IMR-90 (cell line): ENCODE data around the gene SLC2A3. TPM values are rescaled to one million over a fixed set of nuclear protein-coding genes. Genes with fewer than 3 reads are reported as not detected.

Experiments used
- ATAC-seq: fragments of 200-7000 bp; cut with Tn5 transposase; 2 replicates; pipeline ENCODE4 v1.9.1; 2020; ENCODE audit warnings: low read depth, mild to moderate bottlenecking, moderate library complexity
- BruUV-seq: library from RNA; stranded (reverse); fragments of 400-500 nt; replicated peaks from 2 replicates; lab custom pipeline; 2021; lab: Mats Ljungman, UMichigan
- CTCF ChIA-PET: fragments of 300-600 bp; formaldehyde crosslinking; extraction: SDS; loops from one replicate; lab custom pipeline; 2021; ENCODE audit warnings: antibody characterized with exemption; lab: Yijun Ruan, JAX
- POLR2A ChIA-PET: fragments of 300-600 bp; sonication (Branson Sonifier 250); formaldehyde crosslinking; loops from one replicate; lab custom pipeline; 2022; ENCODE audit warnings: antibody characterized with exemption; ENCODE audit not compliant: unreplicated experiment; lab: Charles Lee
- DNase-seq: peaks from one replicate; pipeline ENCODE4 v3.0.0; 2013
- H2AFZ ChIP-seq: replicated peaks from 2 replicates; pipeline ENCODE3; 2013; ENCODE audit warnings: low read length, mild to moderate bottlenecking; ENCODE audit not compliant: poor library complexity
- H2AK5ac ChIP-seq: 2 replicates; pipeline ENCODE4 v1.6.1; 2013; ENCODE audit warnings: low read depth, low read length, inconsistent platforms
- H2AK9ac ChIP-seq: replicated peaks from 2 replicates; pipeline ENCODE3; 2013; ENCODE audit warnings: mild to moderate bottlenecking, low read depth, low read length, moderate library complexity; ENCODE audit not compliant: poor library complexity
- H2BK120ac ChIP-seq: 2 replicates; pipeline ENCODE4 v1.6.1; 2013; ENCODE audit warnings: low read depth, low read length, inconsistent platforms
- H2BK15ac ChIP-seq: 3 replicates; pipeline ENCODE4 v1.6.1; 2013; ENCODE audit warnings: low read depth, low read length, inconsistent platforms
- H2BK20ac ChIP-seq: 2 replicates; pipeline ENCODE4 v1.6.1; 2013; ENCODE audit warnings: low read depth, mild to moderate bottlenecking, inconsistent platforms, low read length, moderate library complexity
- H2BK5ac ChIP-seq: 2 replicates; pipeline ENCODE4 v1.6.1; 2013; ENCODE audit warnings: mild to moderate bottlenecking, low read depth, low read length, inconsistent platforms; ENCODE audit not compliant: poor library complexity, severe bottlenecking
- H3K14ac ChIP-seq: replicated peaks from 2 replicates; pipeline ENCODE4 v1.6.1; 2013; ENCODE audit warnings: low read depth, low read length, inconsistent platforms
- H3K18ac ChIP-seq: 2 replicates; pipeline ENCODE4 v1.6.1; 2013; ENCODE audit warnings: low read depth, low read length, control low read depth
- H3K23ac ChIP-seq: 2 replicates; pipeline ENCODE4 v1.6.1; 2013; ENCODE audit warnings: low read depth, low read length, inconsistent platforms
- H3K27ac ChIP-seq: 2 replicates; pipeline ENCODE4 v1.5.1; 2013; ENCODE audit warnings: mild to moderate bottlenecking, control low read depth, low read length; ENCODE audit not compliant: insufficient read depth
- H3K27me3 ChIP-seq: 2 replicates; pipeline ENCODE4 v1.6.1; 2013; ENCODE audit warnings: low read length; ENCODE audit not compliant: control insufficient read depth, insufficient read depth
- H3K36me3 ChIP-seq: 2 replicates; pipeline ENCODE4 v1.6.1; 2013; ENCODE audit warnings: low read length, mixed read lengths; ENCODE audit not compliant: control insufficient read depth, insufficient read depth
- H3K4ac ChIP-seq: 2 replicates; pipeline ENCODE4 v1.6.1; 2013; ENCODE audit warnings: low read depth, low read length, inconsistent platforms
- H3K4me1 ChIP-seq: 2 replicates; pipeline ENCODE4 v1.6.1; 2013; ENCODE audit warnings: low read length, mixed read lengths; ENCODE audit not compliant: control insufficient read depth, insufficient read depth
- H3K4me2 ChIP-seq: 2 replicates; pipeline ENCODE4 v1.6.1; 2013; ENCODE audit warnings: low read depth, mild to moderate bottlenecking, control low read depth, low read length, moderate library complexity
- H3K4me3 ChIP-seq: 2 replicates; pipeline ENCODE4 v1.5.1; 2013; ENCODE audit warnings: low read depth, mild to moderate bottlenecking, control low read depth, low read length, moderate library complexity; ENCODE audit not compliant: insufficient read depth
- H3K56ac ChIP-seq: 2 replicates; pipeline ENCODE4 v1.6.1; 2013; ENCODE audit warnings: low read length, inconsistent platforms; ENCODE audit not compliant: insufficient read depth; ENCODE audit errors: extremely low read depth
- H3K79me1 ChIP-seq, 2 experiments: 2 replicates each; pipeline ENCODE4 v1.6.1; 2013; ENCODE audit warnings: low read length in 2 of 2, inconsistent platforms in 1 of 2, low read depth in 1 of 2
- H3K9ac ChIP-seq: 2 replicates; pipeline ENCODE4 v1.6.1; 2013; ENCODE audit warnings: low read depth, low read length, control low read depth
- H3K9me1 ChIP-seq: 2 replicates; pipeline ENCODE4 v1.6.1; 2013; ENCODE audit warnings: low read length, inconsistent platforms; ENCODE audit not compliant: insufficient read depth
- H3K9me3 ChIP-seq: 2 replicates; pipeline ENCODE4 v1.6.1; 2013; ENCODE audit warnings: low read length; ENCODE audit not compliant: control insufficient read depth, insufficient read depth
- H4K20me1 ChIP-seq: 2 replicates; pipeline ENCODE4 v1.6.1; 2013; ENCODE audit warnings: low read length, inconsistent platforms; ENCODE audit not compliant: insufficient read depth
- H4K5ac ChIP-seq: 2 replicates; pipeline ENCODE4 v1.6.1; 2013; ENCODE audit warnings: mild to moderate bottlenecking, low read depth, low read length, control low read depth
- H4K8ac ChIP-seq, 2 experiments: 2 replicates each; pipeline ENCODE4 v1.6.1; 2013; ENCODE audit warnings: low read depth in 2 of 2, low read length in 2 of 2, control low read depth in 1 of 2, inconsistent platforms in 1 of 2
- H4K91ac ChIP-seq: 2 replicates; pipeline ENCODE4 v1.6.1; 2013; ENCODE audit warnings: low read depth, low read length, inconsistent platforms; ENCODE audit not compliant: insufficient read depth
- BHLHE40 ChIP-seq: fragments of 150-350 bp; IDR thresholded peaks from 2 replicates; pipeline ENCODE4 v1.6.1; 2016; ENCODE audit warnings: mild to moderate bottlenecking, low read depth, low read length
- CEBPB ChIP-seq: IDR thresholded peaks from 2 replicates; pipeline ENCODE4 v1.6.1; 2012; ENCODE audit warnings: low read depth, low read length, improper control_type of control experiment
- CHD1 ChIP-seq: IDR thresholded peaks from 2 replicates; pipeline ENCODE4 v1.6.1; 2012; ENCODE audit warnings: low read depth, low read length, improper control_type of control experiment
- FOS ChIP-seq: fragments of 150-350 bp; IDR thresholded peaks from 2 replicates; pipeline ENCODE4 v1.6.1; 2016; ENCODE audit warnings: low read depth, low read length
- MAFK ChIP-seq: IDR thresholded peaks from 2 replicates; pipeline ENCODE4 v1.6.1; 2012; ENCODE audit warnings: low read depth, low read length, improper control_type of control experiment
- MAZ ChIP-seq: IDR thresholded peaks from 2 replicates; pipeline ENCODE4 v1.6.1; 2012; ENCODE audit warnings: low read depth, mild to moderate bottlenecking, low read length, improper control_type of control experiment, moderate library complexity, borderline replicate concordance
- MXI1 ChIP-seq: IDR thresholded peaks from 2 replicates; pipeline ENCODE4 v1.6.1; 2012; ENCODE audit warnings: low read depth, mild to moderate bottlenecking, low read length, moderate library complexity, borderline replicate concordance
- NFE2L2 ChIP-seq: fragments of 150-350 bp; IDR thresholded peaks from 2 replicates; pipeline ENCODE4 v1.6.1; 2016; ENCODE audit warnings: low read depth, mild to moderate bottlenecking, low read length
- POLR2A ChIP-seq: IDR thresholded peaks from 2 replicates; pipeline ENCODE4 v1.6.1; 2012; ENCODE audit warnings: mild to moderate bottlenecking, low read depth, low read length
- RAD21 ChIP-seq: IDR thresholded peaks from 2 replicates; pipeline ENCODE4 v1.6.1; 2012; ENCODE audit warnings: low read length, improper control_type of control experiment
- RCOR1 ChIP-seq: IDR thresholded peaks from 2 replicates; pipeline ENCODE4 v1.6.1; 2012; ENCODE audit warnings: mild to moderate bottlenecking, low read length, improper control_type of control experiment; ENCODE audit not compliant: insufficient replicate concordance
- RFX5 ChIP-seq: IDR thresholded peaks from 2 replicates; pipeline ENCODE4 v1.8.0; 2012; ENCODE audit warnings: low read depth, mild to moderate bottlenecking, low read length, moderate library complexity
- SMC3 ChIP-seq: fragments of 150-350 bp; IDR thresholded peaks from 2 replicates; pipeline ENCODE4 v1.6.1; 2016; ENCODE audit warnings: low read depth, mild to moderate bottlenecking, antibody characterized with exemption, low read length, moderate library complexity
- WGBS, 2 experiments: methylation state at CpG; one replicate each; pipeline versions ENCODE4 v1.1.5 to v1.1.7; 2013; ENCODE audit warnings: missing lambda C conversion rate in 2 of 2; ENCODE audit not compliant: insufficient read length in 1 of 2; ENCODE audit errors: extremely low coverage in 2 of 2; 5-methylcytosine and 5-hydroxymethylcytosine counted together
- dilution Hi-C: fragments of 300-500 bp; cut with HindIII; formaldehyde crosslinking; loops from one replicate; pipeline ENCODE4 v1.14.3; 2018; ENCODE audit warnings: low sequenced_read_pairs; ENCODE audit not compliant: unreplicated experiment
- in situ Hi-C: fragments of 300-500 bp; cut with MboI; formaldehyde crosslinking; loops from 3 replicates; pipeline ENCODE4 v1.14.3; 2019; ENCODE audit warnings: low sequenced_read_pairs, inconsistent platforms, mixed read lengths
- intact Hi-C: fragments of 100-400 bp; cut with micrococcal nuclease; formaldehyde crosslinking; loops from 2 replicates; pipeline ENCODE4 v1.10.0; 2022
- polyA plus RNA-seq, 3 experiments: library from polyadenylated mRNA; depleted of rRNA; stranded (reverse); fragments of >200 nt; gene quantifications; 2 replicates each; pipeline ENCODE4 v1.2.3, GENCODE V29; 2012; ENCODE audit warnings: low replicate concordance in 1 of 3
- total RNA-seq: library from RNA; depleted of rRNA; stranded (reverse); fragments of >200 nt; gene quantifications from 2 replicates; pipeline ENCODE4 v1.2.3, GENCODE V29; 2012
- TF ChIP-seq, protein P1 (sequence below): fragments of 150-350 bp; IDR thresholded peaks from 2 replicates; pipeline ENCODE4 v1.6.1; 2017; ENCODE audit warnings: mild to moderate bottlenecking, antibody characterized with exemption, low read length, low read depth
- TF ChIP-seq, protein P2 (sequence below): fragments of 150-350 bp; IDR thresholded peaks from 2 replicates; pipeline ENCODE4 v1.6.1; 2016; ENCODE audit warnings: low read depth, mild to moderate bottlenecking, low read length, moderate library complexity, borderline replicate concordance
- TF ChIP-seq, protein P3 (sequence below): conservative IDR thresholded peaks from 2 replicates; pipeline ENCODE4 v1.5.1; 2012; ENCODE audit warnings: mild to moderate bottlenecking, low read depth, low read length, improper control_type of control experiment

SLC2A3 gene
- total and polyA plus RNA-seq, 2 of the 4 experiments (the other 2 are of a cell fraction), result 46.1 to 54.8 TPM

DNA sequence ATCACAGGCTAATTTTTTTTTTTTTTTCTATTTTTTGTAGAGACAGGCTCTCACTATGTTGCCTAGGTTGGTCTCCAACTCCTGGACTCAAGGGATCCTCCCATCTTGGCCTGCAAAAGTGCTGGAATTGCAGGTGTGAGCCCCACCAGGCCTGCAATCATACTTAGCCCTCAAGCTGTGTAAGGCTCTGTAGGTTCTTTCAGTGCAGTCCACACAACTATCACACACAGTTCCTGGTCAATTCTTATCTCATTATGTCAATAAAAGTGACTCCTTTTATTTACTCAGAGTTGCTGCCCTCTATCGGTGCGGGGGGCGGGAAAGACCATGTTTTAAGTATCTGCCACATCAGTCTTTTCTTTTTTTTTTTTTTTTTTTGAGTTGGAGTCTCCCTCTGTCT, 29.0 kb downstream of the SLC2A3 start:
- H4K8ac ChIP-seq, result no peak overlapping the region
- no peaks in the 10 kb centered on the region for H4K20me1 ChIP-seq
- ATAC-seq (peak; percentile 73), DNase-seq (peak; percentile 61)
- BruUV-seq, result no TSS peak
- H3K56ac ChIP-seq, result no peak overlapping the region
- H3K23ac ChIP-seq, result no peak overlapping the region
- no peak overlapping the region for H2AFZ ChIP-seq
- H2AK5ac ChIP-seq, result no peak overlapping the region
- H3K27ac ChIP-seq, result no peak overlapping the region
- intact Hi-C loops, result loop anchor here (1.0 kb wide), 1 partner anchor 47 kb away; no protein-coding TSS in a partner anchor
- H2BK5ac ChIP-seq, result no peak overlapping the region
- ChIA-PET CTCF (interaction anchor here (0.6 to 1.1 kb wide), 2 partner anchors 13 to 16 kb away, joined by 3 read pairs; no protein-coding TSS in a partner anchor), POLR2A (no interaction called here)
- H2BK20ac ChIP-seq, result no peak overlapping the region
- no peaks in the 10 kb centered on the region for H3K79me1 ChIP-seq
- H3K9ac ChIP-seq, result no peak overlapping the region
- H4K91ac ChIP-seq, result no peak overlapping the region
- H3K36me3 ChIP-seq, result no peaks in the 10 kb centered on the region
- no peak overlapping the region for H3K4me2 ChIP-seq
- H3K9me1 ChIP-seq, result no peaks in the 10 kb centered on the region
- no peak overlapping the region for H3K4ac ChIP-seq
- H3K27me3 ChIP-seq, result no peaks in the 10 kb centered on the region
- TF ChIP-seq RFX5 (no peak), MAZ (no peak), CHD1 (no peak), MXI1 (no peak), RCOR1 (no peak), RAD21 (peak; percentile 25), CEBPB (no peak), FOS (no peak), POLR2A (no peak), BHLHE40 (no peak), NFE2L2 (no peak), MAFK (no peak), SMC3 (peak; percentile 29; the same call in 1 of the 2 replicates)
- TF ChIP-seq, protein P1, sequence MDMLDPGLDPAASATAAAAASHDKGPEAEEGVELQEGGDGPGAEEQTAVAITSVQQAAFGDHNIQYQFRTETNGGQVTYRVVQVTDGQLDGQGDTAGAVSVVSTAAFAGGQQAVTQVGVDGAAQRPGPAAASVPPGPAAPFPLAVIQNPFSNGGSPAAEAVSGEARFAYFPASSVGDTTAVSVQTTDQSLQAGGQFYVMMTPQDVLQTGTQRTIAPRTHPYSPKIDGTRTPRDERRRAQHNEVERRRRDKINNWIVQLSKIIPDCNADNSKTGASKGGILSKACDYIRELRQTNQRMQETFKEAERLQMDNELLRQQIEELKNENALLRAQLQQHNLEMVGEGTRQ, result no peak
- TF ChIP-seq, protein P2, sequence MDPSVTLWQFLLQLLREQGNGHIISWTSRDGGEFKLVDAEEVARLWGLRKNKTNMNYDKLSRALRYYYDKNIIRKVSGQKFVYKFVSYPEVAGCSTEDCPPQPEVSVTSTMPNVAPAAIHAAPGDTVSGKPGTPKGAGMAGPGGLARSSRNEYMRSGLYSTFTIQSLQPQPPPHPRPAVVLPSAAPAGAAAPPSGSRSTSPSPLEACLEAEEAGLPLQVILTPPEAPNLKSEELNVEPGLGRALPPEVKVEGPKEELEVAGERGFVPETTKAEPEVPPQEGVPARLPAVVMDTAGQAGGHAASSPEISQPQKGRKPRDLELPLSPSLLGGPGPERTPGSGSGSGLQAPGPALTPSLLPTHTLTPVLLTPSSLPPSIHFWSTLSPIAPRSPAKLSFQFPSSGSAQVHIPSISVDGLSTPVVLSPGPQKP, result no peak
- TF ChIP-seq, protein P3, sequence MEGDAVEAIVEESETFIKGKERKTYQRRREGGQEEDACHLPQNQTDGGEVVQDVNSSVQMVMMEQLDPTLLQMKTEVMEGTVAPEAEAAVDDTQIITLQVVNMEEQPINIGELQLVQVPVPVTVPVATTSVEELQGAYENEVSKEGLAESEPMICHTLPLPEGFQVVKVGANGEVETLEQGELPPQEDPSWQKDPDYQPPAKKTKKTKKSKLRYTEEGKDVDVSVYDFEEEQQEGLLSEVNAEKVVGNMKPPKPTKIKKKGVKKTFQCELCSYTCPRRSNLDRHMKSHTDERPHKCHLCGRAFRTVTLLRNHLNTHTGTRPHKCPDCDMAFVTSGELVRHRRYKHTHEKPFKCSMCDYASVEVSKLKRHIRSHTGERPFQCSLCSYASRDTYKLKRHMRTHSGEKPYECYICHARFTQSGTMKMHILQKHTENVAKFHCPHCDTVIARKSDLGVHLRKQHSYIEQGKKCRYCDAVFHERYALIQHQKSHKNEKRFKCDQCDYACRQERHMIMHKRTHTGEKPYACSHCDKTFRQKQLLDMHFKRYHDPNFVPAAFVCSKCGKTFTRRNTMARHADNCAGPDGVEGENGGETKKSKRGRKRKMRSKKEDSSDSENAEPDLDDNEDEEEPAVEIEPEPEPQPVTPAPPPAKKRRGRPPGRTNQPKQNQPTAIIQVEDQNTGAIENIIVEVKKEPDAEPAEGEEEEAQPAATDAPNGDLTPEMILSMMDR, result peak; percentile 52
- H2BK15ac ChIP-seq, result no peak overlapping the region
- H3K4me1 ChIP-seq, result no peaks in the 10 kb centered on the region
- H3K14ac ChIP-seq, result no peak overlapping the region
- no peaks in the 10 kb centered on the region for H3K9me3 ChIP-seq
- no peak overlapping the region for H2BK120ac ChIP-seq
- dilution Hi-C loops, result no loop called here
- H3K4me3 ChIP-seq, result no peak overlapping the region
- WGBS, 2 experiments, result no CpG with 5 or more reads among the region's 3 CpGs
- in situ Hi-C loops, result no loop called here
- H3K18ac ChIP-seq, result no peak overlapping the region
- no peak overlapping the region for H2AK9ac ChIP-seq
- no peak overlapping the region for H4K5ac ChIP-seq
